HG02884 (cell line): ENCODE data around the gene RRAD.
A peak's percentile ranks its signal among the peaks of the same experiment; 100 is the strongest.
"Not testable (repeated sequence)": the region's sequence is repeated elsewhere in the genome, so short reads cannot be mapped to it uniquely, and the experiment has no call there.

Source experiments
- ATAC-seq: cut with Tn5 transposase; IDR thresholded peaks from one replicate; pipeline ENCODE4 v1.9.1; 2021; ENCODE audit warnings: mild to moderate bottlenecking, moderate library complexity; ENCODE audit not compliant: unreplicated experiment

The RRAD gene

GRCh38 chr16:66925322-66925840 lies at the start of gene RRAD:
TSS of gene RRAD (minus strand) at chr16:66925535. CDS start at chr16:66925179, 356 bp downstream.
- ATAC-seq: no peak

GRCh38 chr16:66974932-66975246 lies 49.6 kb upstream of the RRAD start:
- ATAC-seq: not testable (repeated sequence)

- not testable (repeated sequence) for ATAC-seq
Observed at GRCh38 chr16:66974156-66974931, 49.0 kb upstream of the RRAD start.

- ATAC-seq: no peak
Observed at GRCh38 chr16:66973716-66974115, 48.4 kb upstream of the RRAD start.

GRCh38 chr16:66972983-66973382 lies 47.6 kb upstream of the RRAD start:
- ATAC-seq: no peak

- no peak for ATAC-seq
Observed at GRCh38 chr16:66970775-66971720, 45.7 kb upstream of the RRAD start.

- ATAC-seq: no peak
Observed at GRCh38 chr16:66968847-66969246, 43.5 kb upstream of the RRAD start.

- ATAC-seq: no peak
Observed at GRCh38 chr16:66964049-66964448, 38.7 kb upstream of the RRAD start.

- ATAC-seq: no peak
Observed at GRCh38 chr16:66961914-66962313, 36.6 kb upstream of the RRAD start.

- ATAC-seq: peak; percentile 74
Observed at GRCh38 chr16:66961065-66961744, 35.9 kb upstream of the RRAD start, which contains the start of gene CES3. TSS of gene CES3 (plus strand) at chr16:66961266. CDS start at chr16:66961308, 42 bp downstream.

GRCh38 chr16:66960270-66960669 lies 34.9 kb upstream of the RRAD start:
- no peak for ATAC-seq

- ATAC-seq: no peak
Observed at GRCh38 chr16:66959704-66960161, 34.4 kb upstream of the RRAD start.

GRCh38 chr16:66958857-66959703 lies 33.7 kb upstream of the RRAD start:
- ATAC-seq: no peak

GRCh38 chr16:66956154-66956457 lies 30.8 kb upstream of the RRAD start:
- not testable (repeated sequence) for ATAC-seq

GRCh38 chr16:66955363-66956153 lies 30.2 kb upstream of the RRAD start:
- not testable (repeated sequence) for ATAC-seq

- no peak for ATAC-seq
Observed at GRCh38 chr16:66954097-66954659, 28.8 kb upstream of the RRAD start.

- no peak for ATAC-seq
Observed at GRCh38 chr16:66953462-66954096, 28.2 kb upstream of the RRAD start.

GRCh38 chr16:66952430-66953110 lies 27.2 kb upstream of the RRAD start:
- ATAC-seq: no peak
